ENCODE measurements around the gene CSTA. TPM values are rescaled to one million over a fixed set of nuclear protein-coding genes. Genes with fewer than 3 reads are reported as not detected.

The CSTA gene
- total and polyA plus RNA-seq, 2 of the 8 experiments (the other 6 are each of a cell fraction or from before 2014, with no cell fraction given): not detected

GRCh38 chr3:122353893-122354401 lies 28.9 kb downstream of the CSTA start:
- H2AK5ac ChIP-seq (ENCODE audit: low read depth, low read length): no peak overlapping the region
- H3K4ac ChIP-seq (replicated peaks; ENCODE audit: insufficient read length, low read depth, low read length): no peak overlapping the region
- H4K20me1 ChIP-seq (replicated peaks in 1 of 2; ENCODE audit: control insufficient read depth in 1 of 2, insufficient read depth in 2 of 2, low read length in 2 of 2): peaks cover 0 to 2% of the 10 kb centered on the region in 2 experiments
- no peak overlapping the region for H4K5ac ChIP-seq (ENCODE audit: insufficient read length, low read depth, low read length)
- H3K9me3 ChIP-seq (ENCODE audit: insufficient read depth in 2 of 2, low read depth in 1 of 2, low read length in 1 of 2): no peaks in the 10 kb centered on the region
- no peak overlapping the region for H2BK15ac ChIP-seq (ENCODE audit: low read length)
- DNase-seq (ENCODE audit: low read depth in 1 of 2, low spot score in 2 of 2) (no peak), FAIRE-seq (no peak)
- no peaks in the 10 kb centered on the region for H3K79me1 ChIP-seq (ENCODE audit: low read depth, low read length)
- no peak overlapping the region for H3K4me3 ChIP-seq (ENCODE audit: extremely low read depth in 1 of 4, insufficient read depth in 2 of 4, low read depth in 3 of 4, low read length in 4 of 4)
- H3K18ac ChIP-seq (ENCODE audit: extremely low read depth, low read length): no peak overlapping the region
- H3K27me3 ChIP-seq (replicated peaks in 1 of 4; ENCODE audit: control insufficient read depth in 3 of 4, extremely low read depth in 1 of 4, insufficient read depth in 3 of 4, low read length in 3 of 4): no peaks in the 10 kb centered on the region
- no peak overlapping the region for H2AFZ ChIP-seq (ENCODE audit: low read length)
- CTCF ChIA-PET (ENCODE audit: partially characterized antibody): interaction anchor here (0.8 to 1.6 kb wide), 5 partner anchors 26 to 807 kb away, joined by 4 to 7 read pairs (median 7); no protein-coding TSS in a partner anchor
- no peaks in the 10 kb centered on the region for H3K4me1 ChIP-seq (replicated peaks in 1 of 4; ENCODE audit: control insufficient read depth in 3 of 4, insufficient read depth in 4 of 4, low read length in 3 of 4)
- H3K56ac ChIP-seq (replicated peaks; ENCODE audit: insufficient read length, low read depth, low read length): no peak overlapping the region
- no peak overlapping the region for H2BK120ac ChIP-seq (replicated peaks; ENCODE audit: low read depth, low read length)
- no peak overlapping the region for H2BK5ac ChIP-seq (ENCODE audit: low read depth, low read length)
- H3K36me3 ChIP-seq (ENCODE audit: control insufficient read depth in 2 of 4, insufficient read depth in 4 of 4, low read length in 3 of 4): peaks cover 0 to 7% (median 3%) of the 10 kb centered on the region in 4 experiments; a peak in 3 of 8 replicates
- no peak overlapping the region for H4K91ac ChIP-seq (replicated peaks; ENCODE audit: insufficient read length, low read length)
- no peak overlapping the region for H3K27ac ChIP-seq (ENCODE audit: low read depth, low read length)
- H4K8ac ChIP-seq (ENCODE audit: extremely low read depth, insufficient read depth, low read length): no peak overlapping the region
- H2BK12ac ChIP-seq (ENCODE audit: low read depth, low read length): no peak overlapping the region
- no peaks in the 10 kb centered on the region for H3K79me2 ChIP-seq (ENCODE audit: control insufficient read depth in 1 of 2, insufficient read depth in 2 of 2, low read length in 2 of 2)
- H3K23me2 ChIP-seq (ENCODE audit: low read depth, low read length): no peaks in the 10 kb centered on the region
- H2BK20ac ChIP-seq (ENCODE audit: low read length): no peak overlapping the region
- H3K23ac ChIP-seq (ENCODE audit: insufficient read length): no peak overlapping the region
- no peak overlapping the region for H3K9ac ChIP-seq (replicated peaks in 1 of 4; ENCODE audit: extremely low read depth in 1 of 4, low read depth in 3 of 4, low read length in 3 of 4)
- POLR2A ChIA-PET (ENCODE audit: partially characterized antibody): no interaction called here
- H3K14ac ChIP-seq (ENCODE audit: insufficient read length): no peak overlapping the region
- 85% methylated on average over 1 of the region's 1 CpG; no CpG with 5 or more reads in 1 of the 2 experiments for WGBS, 2 experiments (ENCODE audit: extremely low coverage in 1 of 2, insufficient coverage in 1 of 2, insufficient read length in 1 of 2, insufficient replicate concordance in 2 of 2, low coverage in 1 of 2, low lambda C conversion rate in 2 of 2, missing lambda C conversion rate in 1 of 2)
- H3K4me2 ChIP-seq (ENCODE audit: insufficient read depth in 1 of 2, low read depth in 2 of 2, low read length in 2 of 2): no peak overlapping the region
- TF ChIP-seq CHD1 (IDR thresholded peaks at IDR 0.05; ENCODE audit: low read depth, low read length) (no peak), TEAD4 (IDR thresholded peaks at IDR 0.05; ENCODE audit: low read depth, low read length) (no peak), USF2 (IDR thresholded peaks at IDR 0.05; ENCODE audit: low read length) (no peak), CBX8 (IDR thresholded peaks at IDR 0.05; ENCODE audit: borderline replicate concordance, low read depth, low read length) (no peak), RAD21 (IDR thresholded peaks at IDR 0.05 in 1 of 2, conservative IDR thresholded peaks at IDR 0.05 in 1 of 2; ENCODE audit: low read depth in 2 of 2, low read length in 2 of 2) (no peak), TAF7 (optimal IDR thresholded peaks at IDR 0.05; ENCODE audit: borderline replicate concordance, low read depth, low read length) (no peak), POLR2AphosphoS5 (IDR thresholded peaks at IDR 0.05; ENCODE audit: low read depth, low read length) (no peak), HDAC2 (IDR thresholded peaks at IDR 0.05; ENCODE audit: borderline replicate concordance in 1 of 2, low read depth in 2 of 2, low read length in 2 of 2) (no peak), TAF1 (IDR thresholded peaks at IDR 0.05; ENCODE audit: low read depth, low read length) (no peak)

Measured in H1 (cell line).